ENCODE data around the gene AIG1. TPM values are rescaled to one million over a fixed set of nuclear protein-coding genes. Genes with fewer than 3 reads are reported as not detected.

The AIG1 gene
- total RNA-seq, 1 donor from 2014 or later, result 17.5 TPM

DNA sequence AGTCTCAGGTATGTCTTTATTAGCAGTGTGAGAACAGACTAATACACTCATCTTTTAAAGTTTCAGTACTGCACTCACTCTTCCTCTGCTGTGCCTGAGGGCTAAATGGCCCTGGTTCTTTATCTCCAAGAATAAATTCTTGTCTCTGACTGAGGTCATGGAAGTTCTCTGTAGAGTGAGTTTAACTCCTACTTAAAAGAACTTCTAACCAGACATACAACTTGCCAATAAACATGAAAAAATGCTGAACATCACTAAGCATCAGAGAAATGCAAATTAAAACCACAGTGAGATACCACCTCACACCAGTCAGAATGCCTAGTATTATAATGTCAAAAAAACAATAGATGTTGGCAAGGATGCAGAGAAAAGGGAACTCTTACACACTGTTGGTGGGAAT, 316.2 kb downstream of the AIG1 start:
- no peaks in the 10 kb centered on the region for H3K9me3 Mint-ChIP-seq (ENCODE audit: unreplicated experiment)
- no peak for TF ChIP-seq CTCF (IDR thresholded peaks at IDR 0.05; ENCODE audit: unreplicated experiment)
- H3K4me1 Mint-ChIP-seq (ENCODE audit: unreplicated experiment), result no peaks in the 10 kb centered on the region
- H3K27me3 Mint-ChIP-seq (ENCODE audit: unreplicated experiment), result no peaks in the 10 kb centered on the region
- no peak overlapping the region for H3K4me3 Mint-ChIP-seq (ENCODE audit: unreplicated experiment)
- H3K27ac Mint-ChIP-seq (ENCODE audit: unreplicated experiment), result no peak overlapping the region
- DNase-seq (ENCODE audit: low spot score), result no peak
- no peaks in the 10 kb centered on the region for H3K36me3 Mint-ChIP-seq (ENCODE audit: low read depth, unreplicated experiment)

DNA sequence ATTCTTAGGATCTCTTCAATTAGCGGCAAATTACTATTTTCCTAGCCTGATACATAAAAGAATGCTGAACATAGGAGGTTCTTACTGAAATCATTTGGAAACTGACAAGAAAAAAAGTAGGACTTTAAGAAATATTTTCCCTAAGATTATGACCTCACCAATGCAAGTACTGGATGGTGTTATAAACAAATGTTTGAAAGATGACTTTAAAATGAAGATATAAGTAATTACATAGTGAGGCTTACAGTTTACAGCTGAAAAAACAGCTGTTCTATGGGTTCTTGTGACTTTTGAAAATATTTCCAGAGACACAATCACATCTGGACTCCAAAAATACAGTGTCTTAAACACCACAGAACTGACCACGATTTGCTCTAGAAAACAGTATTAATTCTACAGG, 324.9 kb downstream of the AIG1 start:
- Mint-ChIP-seq H3K27ac (ENCODE audit: unreplicated experiment) (no peak overlapping the region), H3K4me1 (ENCODE audit: unreplicated experiment) (no peaks in the 10 kb centered on the region), H3K4me3 (ENCODE audit: unreplicated experiment) (no peak overlapping the region), H3K36me3 (ENCODE audit: low read depth, unreplicated experiment) (no peaks in the 10 kb centered on the region), H3K27me3 (ENCODE audit: unreplicated experiment) (no peaks in the 10 kb centered on the region), H3K9me3 (ENCODE audit: unreplicated experiment) (no peaks in the 10 kb centered on the region)
- no peak for TF ChIP-seq CTCF (IDR thresholded peaks at IDR 0.05; ENCODE audit: unreplicated experiment)
- DNase-seq (ENCODE audit: low spot score), result no peak

GRCh38 chr6:143390278-143390677, 329.6 kb downstream of the AIG1 start:
- no peak overlapping the region for H3K4me3 Mint-ChIP-seq (ENCODE audit: unreplicated experiment)
- peaks cover 1% of the 10 kb centered on the region for H3K27me3 Mint-ChIP-seq (ENCODE audit: unreplicated experiment)
- TF ChIP-seq CTCF (IDR thresholded peaks at IDR 0.05; ENCODE audit: unreplicated experiment), result no peak
- no peaks in the 10 kb centered on the region for H3K4me1 Mint-ChIP-seq (ENCODE audit: unreplicated experiment)
- no peak overlapping the region for H3K27ac Mint-ChIP-seq (ENCODE audit: unreplicated experiment)
- DNase-seq (ENCODE audit: low spot score), result no peak
- no peaks in the 10 kb centered on the region for H3K9me3 Mint-ChIP-seq (ENCODE audit: unreplicated experiment)
- no peaks in the 10 kb centered on the region for H3K36me3 Mint-ChIP-seq (ENCODE audit: low read depth, unreplicated experiment)

Other genes with a start within 250 kb of the AIG1 start
- 15.6 TPM for gene HIVEP2, start 115.7 kb upstream of the AIG1 start, total RNA-seq (ENCODE audit: unreplicated experiment)

Measured in endothelial cell (in vitro differentiated cells).